HepG2 (cell line): Measurements from ENCODE around the gene TM4SF18. TPM values are rescaled to one million over a fixed set of nuclear protein-coding genes. Genes with fewer than 3 reads are reported as not detected.
A peak's percentile ranks its signal among the peaks of the same experiment; 100 is the strongest.

Source experiments
- FOXA1 ChIP-seq, 2 experiments: fragments of 450-650 bp in 1 of 2; sonication (generic) in 1 of 2; formaldehyde crosslinking in 1 of 2; IDR thresholded peaks; 2 replicates each; pipeline versions ENCODE4 v1.4.0 to v1.6.1; 2016 to 2020; ENCODE audit warnings: missing genetic modification reagents in 1 of 2
- GFI1 ChIP-seq: sonication (generic); formaldehyde crosslinking; IDR thresholded peaks from 2 replicates; pipeline ENCODE4 v1.5.0; 2020; ENCODE audit warnings: missing genetic modification reagents, mild to moderate bottlenecking, borderline replicate concordance
- IRF2 ChIP-seq: IDR thresholded peaks from 2 replicates; pipeline ENCODE4 v1.6.1; 2018; ENCODE audit warnings: missing genetic modification reagents, missing compliant biosample characterization
- MEF2D ChIP-seq: sonication (generic); formaldehyde crosslinking; IDR thresholded peaks from 2 replicates; pipeline ENCODE4 v1.5.1; 2020; ENCODE audit warnings: mild to moderate bottlenecking, missing genetic modification reagents
- MIER3 ChIP-seq: IDR thresholded peaks from 2 replicates; pipeline ENCODE4 v1.6.1; 2016; ENCODE audit warnings: missing compliant biosample characterization, borderline replicate concordance
- NFIC ChIP-seq: IDR thresholded peaks from 2 replicates; pipeline ENCODE4 v1.6.1; 2012; ENCODE audit warnings: mild to moderate bottlenecking, low read length, inconsistent platforms
- RELA ChIP-seq: sonication (generic); formaldehyde crosslinking; IDR thresholded peaks from 2 replicates; pipeline ENCODE4 v1.4.0; 2020; ENCODE audit warnings: missing genetic modification reagents
- SNAI1 ChIP-seq: sonication (generic); formaldehyde crosslinking; IDR thresholded peaks from 2 replicates; pipeline ENCODE4 v1.5.0; 2020; ENCODE audit warnings: mild to moderate bottlenecking, missing genetic modification reagents, borderline replicate concordance
- ZNF260 ChIP-seq: sonication (generic); formaldehyde crosslinking; IDR thresholded peaks from 2 replicates; pipeline ENCODE4 v1.4.0; 2020; ENCODE audit warnings: missing genetic modification reagents, low read depth, mild to moderate bottlenecking, borderline replicate concordance
- polyA plus RNA-seq, 8 experiments: library from polyadenylated mRNA; depleted of rRNA in 3 of 8; stranded (reverse) in 7 of 8; unstranded in 1 of 8; fragments of >200 nt; fragmentation: Illumina TruSeq in 4 of 8; extraction: Trizol in 4 of 8; gene quantifications; 2 replicates each; pipeline versions ENCODE4 v1.2.1 to v1.2.3, GENCODE V29; 2011 to 2016; ENCODE audit warnings: low read depth in 4 of 8, missing spikeins in 1 of 8, mixed read lengths in 1 of 8; ENCODE audit not compliant: insufficient read depth in 1 of 8
- total RNA-seq, 5 experiments: library from RNA; depleted of rRNA; stranded (reverse); fragments of >200 nt; fragmentation: Illumina TruSeq; extraction: Trizol; gene quantifications; 2 replicates each; pipeline ENCODE4 v1.2.3, GENCODE V29; 2016; ENCODE audit warnings: low read depth in 1 of 5
- TF ChIP-seq, protein P1 (sequence below), 2 experiments: sonication (generic) in 1 of 2; formaldehyde crosslinking in 1 of 2; IDR thresholded peaks; 2 replicates each; pipeline versions ENCODE4 v1.5.1 to v1.6.1; 2011 to 2020; ENCODE audit warnings: borderline replicate concordance in 1 of 2, low read depth in 1 of 2, low read length in 1 of 2, mild to moderate bottlenecking in 1 of 2, missing genetic modification reagents in 1 of 2, moderate library complexity in 1 of 2
- TF ChIP-seq, protein P2 (sequence below): fragments of 450-650 bp; IDR thresholded peaks from 2 replicates; pipeline ENCODE4 v1.6.1; 2017; ENCODE audit warnings: mild to moderate bottlenecking
- TF ChIP-seq, protein P3 (sequence below): sonication (generic); formaldehyde crosslinking; IDR thresholded peaks from 2 replicates; pipeline ENCODE4 v1.5.1; 2020; ENCODE audit warnings: mild to moderate bottlenecking, missing genetic modification reagents, borderline replicate concordance
- TF ChIP-seq, protein P4 (sequence below): sonication (generic); formaldehyde crosslinking; IDR thresholded peaks from 2 replicates; pipeline ENCODE4 v1.5.0; 2020; ENCODE audit warnings: mild to moderate bottlenecking, missing genetic modification reagents, borderline replicate concordance

The TM4SF18 gene
- total and polyA plus RNA-seq, 2 of the 13 experiments (the other 11 are each of a cell fraction or from before 2014, with no cell fraction given): 0.15 TPM; not detected in 1

DNA sequence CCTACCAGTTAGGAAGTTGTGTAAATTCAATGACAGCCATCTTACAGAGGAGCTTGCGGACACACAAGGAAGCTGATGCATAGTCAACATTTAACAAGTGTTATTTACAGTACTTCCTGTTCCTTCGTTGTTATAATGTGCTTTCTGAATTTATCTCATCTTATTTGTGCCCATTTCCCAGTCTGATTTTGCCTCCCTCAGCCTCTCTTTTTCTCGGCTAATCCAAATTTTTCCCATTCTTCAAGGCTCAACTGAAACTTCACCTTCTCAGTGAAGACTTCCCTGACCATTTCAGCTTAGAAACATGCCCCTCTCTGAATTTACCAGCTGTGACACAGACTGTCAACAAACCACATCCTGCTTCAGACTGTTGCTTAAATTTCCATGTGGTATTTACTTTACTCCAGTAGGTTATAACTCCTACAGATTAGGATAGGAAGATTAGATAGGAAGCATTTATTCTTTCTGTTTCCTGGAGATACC lies 56.1 kb downstream of the TM4SF18 start (continued):
- TF ChIP-seq, protein P1, sequence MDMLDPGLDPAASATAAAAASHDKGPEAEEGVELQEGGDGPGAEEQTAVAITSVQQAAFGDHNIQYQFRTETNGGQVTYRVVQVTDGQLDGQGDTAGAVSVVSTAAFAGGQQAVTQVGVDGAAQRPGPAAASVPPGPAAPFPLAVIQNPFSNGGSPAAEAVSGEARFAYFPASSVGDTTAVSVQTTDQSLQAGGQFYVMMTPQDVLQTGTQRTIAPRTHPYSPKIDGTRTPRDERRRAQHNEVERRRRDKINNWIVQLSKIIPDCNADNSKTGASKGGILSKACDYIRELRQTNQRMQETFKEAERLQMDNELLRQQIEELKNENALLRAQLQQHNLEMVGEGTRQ (IDR thresholded peaks at IDR 0.05; ENCODE audit: low read depth, low read length): no peak
- TF ChIP-seq, protein P1 (CRISPR knock-in tag; IDR thresholded peaks at IDR 0.05; ENCODE audit: borderline replicate concordance): no peak
- peak; percentile 35; the same call in 1 of the 2 replicates for TF ChIP-seq NFIC
- no peak for TF ChIP-seq IRF2
- TF ChIP-seq RELA (CRISPR knock-in tag): no peak
- TF ChIP-seq GFI1 (CRISPR knock-in tag): no peak
- peak; percentile 40; the same call in 1 of the 2 replicates for TF ChIP-seq FOXA1 (IDR thresholded peaks at IDR 0.05)
- TF ChIP-seq FOXA1 (CRISPR knock-in tag; IDR thresholded peaks at IDR 0.05): peak; percentile 86
- peak; percentile 26; the same call in 1 of the 2 replicates for TF ChIP-seq MEF2D (CRISPR knock-in tag)
- TF ChIP-seq, protein P2, sequence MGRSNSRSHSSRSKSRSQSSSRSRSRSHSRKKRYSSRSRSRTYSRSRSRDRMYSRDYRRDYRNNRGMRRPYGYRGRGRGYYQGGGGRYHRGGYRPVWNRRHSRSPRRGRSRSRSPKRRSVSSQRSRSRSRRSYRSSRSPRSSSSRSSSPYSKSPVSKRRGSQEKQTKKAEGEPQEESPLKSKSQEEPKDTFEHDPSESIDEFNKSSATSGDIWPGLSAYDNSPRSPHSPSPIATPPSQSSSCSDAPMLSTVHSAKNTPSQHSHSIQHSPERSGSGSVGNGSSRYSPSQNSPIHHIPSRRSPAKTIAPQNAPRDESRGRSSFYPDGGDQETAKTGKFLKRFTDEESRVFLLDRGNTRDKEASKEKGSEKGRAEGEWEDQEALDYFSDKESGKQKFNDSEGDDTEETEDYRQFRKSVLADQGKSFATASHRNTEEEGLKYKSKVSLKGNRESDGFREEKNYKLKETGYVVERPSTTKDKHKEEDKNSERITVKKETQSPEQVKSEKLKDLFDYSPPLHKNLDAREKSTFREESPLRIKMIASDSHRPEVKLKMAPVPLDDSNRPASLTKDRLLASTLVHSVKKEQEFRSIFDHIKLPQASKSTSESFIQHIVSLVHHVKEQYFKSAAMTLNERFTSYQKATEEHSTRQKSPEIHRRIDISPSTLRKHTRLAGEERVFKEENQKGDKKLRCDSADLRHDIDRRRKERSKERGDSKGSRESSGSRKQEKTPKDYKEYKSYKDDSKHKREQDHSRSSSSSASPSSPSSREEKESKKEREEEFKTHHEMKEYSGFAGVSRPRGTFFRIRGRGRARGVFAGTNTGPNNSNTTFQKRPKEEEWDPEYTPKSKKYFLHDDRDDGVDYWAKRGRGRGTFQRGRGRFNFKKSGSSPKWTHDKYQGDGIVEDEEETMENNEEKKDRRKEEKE: no peak
- no peak for TF ChIP-seq MIER3
- TF ChIP-seq, protein P3, sequence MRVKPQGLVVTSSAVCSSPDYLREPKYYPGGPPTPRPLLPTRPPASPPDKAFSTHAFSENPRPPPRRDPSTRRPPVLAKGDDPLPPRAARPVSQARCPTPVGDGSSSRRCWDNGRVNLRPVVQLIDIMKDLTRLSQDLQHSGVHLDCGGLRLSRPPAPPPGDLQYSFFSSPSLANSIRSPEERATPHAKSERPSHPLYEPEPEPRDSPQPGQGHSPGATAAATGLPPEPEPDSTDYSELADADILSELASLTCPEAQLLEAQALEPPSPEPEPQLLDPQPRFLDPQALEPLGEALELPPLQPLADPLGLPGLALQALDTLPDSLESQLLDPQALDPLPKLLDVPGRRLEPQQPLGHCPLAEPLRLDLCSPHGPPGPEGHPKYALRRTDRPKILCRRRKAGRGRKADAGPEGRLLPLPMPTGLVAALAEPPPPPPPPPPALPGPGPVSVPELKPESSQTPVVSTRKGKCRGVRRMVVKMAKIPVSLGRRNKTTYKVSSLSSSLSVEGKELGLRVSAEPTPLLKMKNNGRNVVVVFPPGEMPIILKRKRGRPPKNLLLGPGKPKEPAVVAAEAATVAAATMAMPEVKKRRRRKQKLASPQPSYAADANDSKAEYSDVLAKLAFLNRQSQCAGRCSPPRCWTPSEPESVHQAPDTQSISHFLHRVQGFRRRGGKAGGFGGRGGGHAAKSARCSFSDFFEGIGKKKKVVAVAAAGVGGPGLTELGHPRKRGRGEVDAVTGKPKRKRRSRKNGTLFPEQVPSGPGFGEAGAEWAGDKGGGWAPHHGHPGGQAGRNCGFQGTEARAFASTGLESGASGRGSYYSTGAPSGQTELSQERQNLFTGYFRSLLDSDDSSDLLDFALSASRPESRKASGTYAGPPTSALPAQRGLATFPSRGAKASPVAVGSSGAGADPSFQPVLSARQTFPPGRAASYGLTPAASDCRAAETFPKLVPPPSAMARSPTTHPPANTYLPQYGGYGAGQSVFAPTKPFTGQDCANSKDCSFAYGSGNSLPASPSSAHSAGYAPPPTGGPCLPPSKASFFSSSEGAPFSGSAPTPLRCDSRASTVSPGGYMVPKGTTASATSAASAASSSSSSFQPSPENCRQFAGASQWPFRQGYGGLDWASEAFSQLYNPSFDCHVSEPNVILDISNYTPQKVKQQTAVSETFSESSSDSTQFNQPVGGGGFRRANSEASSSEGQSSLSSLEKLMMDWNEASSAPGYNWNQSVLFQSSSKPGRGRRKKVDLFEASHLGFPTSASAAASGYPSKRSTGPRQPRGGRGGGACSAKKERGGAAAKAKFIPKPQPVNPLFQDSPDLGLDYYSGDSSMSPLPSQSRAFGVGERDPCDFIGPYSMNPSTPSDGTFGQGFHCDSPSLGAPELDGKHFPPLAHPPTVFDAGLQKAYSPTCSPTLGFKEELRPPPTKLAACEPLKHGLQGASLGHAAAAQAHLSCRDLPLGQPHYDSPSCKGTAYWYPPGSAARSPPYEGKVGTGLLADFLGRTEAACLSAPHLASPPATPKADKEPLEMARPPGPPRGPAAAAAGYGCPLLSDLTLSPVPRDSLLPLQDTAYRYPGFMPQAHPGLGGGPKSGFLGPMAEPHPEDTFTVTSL: peak; percentile 82; the same call in 1 of the 2 replicates
- TF ChIP-seq, protein P4, sequence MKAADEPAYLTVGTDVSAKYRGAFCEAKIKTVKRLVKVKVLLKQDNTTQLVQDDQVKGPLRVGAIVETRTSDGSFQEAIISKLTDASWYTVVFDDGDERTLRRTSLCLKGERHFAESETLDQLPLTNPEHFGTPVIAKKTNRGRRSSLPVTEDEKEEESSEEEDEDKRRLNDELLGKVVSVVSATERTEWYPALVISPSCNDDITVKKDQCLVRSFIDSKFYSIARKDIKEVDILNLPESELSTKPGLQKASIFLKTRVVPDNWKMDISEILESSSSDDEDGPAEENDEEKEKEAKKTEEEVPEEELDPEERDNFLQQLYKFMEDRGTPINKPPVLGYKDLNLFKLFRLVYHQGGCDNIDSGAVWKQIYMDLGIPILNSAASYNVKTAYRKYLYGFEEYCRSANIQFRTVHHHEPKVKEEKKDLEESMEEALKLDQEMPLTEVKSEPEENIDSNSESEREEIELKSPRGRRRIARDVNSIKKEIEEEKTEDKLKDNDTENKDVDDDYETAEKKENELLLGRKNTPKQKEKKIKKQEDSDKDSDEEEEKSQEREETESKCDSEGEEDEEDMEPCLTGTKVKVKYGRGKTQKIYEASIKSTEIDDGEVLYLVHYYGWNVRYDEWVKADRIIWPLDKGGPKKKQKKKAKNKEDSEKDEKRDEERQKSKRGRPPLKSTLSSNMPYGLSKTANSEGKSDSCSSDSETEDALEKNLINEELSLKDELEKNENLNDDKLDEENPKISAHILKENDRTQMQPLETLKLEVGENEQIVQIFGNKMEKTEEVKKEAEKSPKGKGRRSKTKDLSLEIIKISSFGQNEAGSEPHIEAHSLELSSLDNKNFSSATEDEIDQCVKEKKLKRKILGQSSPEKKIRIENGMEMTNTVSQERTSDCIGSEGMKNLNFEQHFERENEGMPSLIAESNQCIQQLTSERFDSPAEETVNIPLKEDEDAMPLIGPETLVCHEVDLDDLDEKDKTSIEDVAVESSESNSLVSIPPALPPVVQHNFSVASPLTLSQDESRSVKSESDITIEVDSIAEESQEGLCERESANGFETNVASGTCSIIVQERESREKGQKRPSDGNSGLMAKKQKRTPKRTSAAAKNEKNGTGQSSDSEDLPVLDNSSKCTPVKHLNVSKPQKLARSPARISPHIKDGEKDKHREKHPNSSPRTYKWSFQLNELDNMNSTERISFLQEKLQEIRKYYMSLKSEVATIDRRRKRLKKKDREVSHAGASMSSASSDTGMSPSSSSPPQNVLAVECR: no peak
- TF ChIP-seq SNAI1 (CRISPR knock-in tag): no peak
- TF ChIP-seq ZNF260: no peak
